Measurements from ENCODE around the gene NRF1.

Gene NRF1

DNA sequence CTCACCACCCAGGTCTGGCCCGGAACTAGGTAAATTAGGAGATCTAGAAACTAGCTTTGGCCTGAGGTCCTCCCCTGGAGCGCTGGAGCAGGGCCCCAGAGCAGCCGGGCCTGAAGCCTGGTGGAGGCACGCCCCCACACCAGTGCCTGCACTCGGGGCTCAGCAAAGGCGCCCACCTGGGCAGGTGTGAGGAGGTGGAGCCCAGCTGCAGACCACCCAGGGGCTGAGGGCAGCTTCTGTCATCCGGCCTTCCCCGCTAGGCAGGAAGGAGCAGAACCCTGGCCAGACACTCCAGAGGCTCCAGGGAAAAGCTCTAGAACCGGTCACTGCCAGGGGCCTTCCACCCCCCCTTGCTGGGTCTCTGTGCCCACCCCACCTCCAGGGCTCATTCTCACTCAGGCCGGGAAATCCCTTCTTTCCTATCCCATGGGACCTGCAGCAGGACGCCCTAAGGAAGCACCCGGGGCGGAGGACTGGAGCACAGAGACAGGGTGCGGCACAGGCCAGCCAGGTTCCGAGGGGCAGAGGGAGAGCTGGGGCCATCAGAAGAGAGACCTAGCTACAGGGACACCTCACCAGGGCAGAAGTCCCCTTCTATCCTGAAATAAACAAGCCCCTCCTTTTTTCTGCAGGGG lies 161.2 kb downstream of the NRF1 start:
- no peak for DNase-seq

DNA sequence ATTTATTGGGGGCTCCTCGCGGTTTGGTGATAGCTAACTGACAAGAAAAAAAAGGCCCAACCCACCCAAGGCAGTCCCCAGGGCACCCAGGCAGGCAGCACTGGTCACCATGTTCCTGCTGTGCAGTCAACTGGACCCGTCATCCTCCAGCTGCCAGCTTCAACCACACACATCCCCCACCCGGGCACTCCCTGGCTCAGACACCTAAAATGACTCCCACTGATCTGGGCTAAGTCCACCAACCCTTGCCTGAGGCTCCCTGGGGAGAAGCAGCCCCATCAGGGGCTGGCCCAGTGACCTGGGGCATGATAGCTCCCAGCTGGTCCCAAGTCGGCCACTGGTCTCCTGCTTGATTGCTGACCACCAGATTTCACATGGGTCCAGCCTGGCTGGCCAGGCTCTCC lies 161.8 kb downstream of the NRF1 start:
- DNase-seq: no peak

DNA sequence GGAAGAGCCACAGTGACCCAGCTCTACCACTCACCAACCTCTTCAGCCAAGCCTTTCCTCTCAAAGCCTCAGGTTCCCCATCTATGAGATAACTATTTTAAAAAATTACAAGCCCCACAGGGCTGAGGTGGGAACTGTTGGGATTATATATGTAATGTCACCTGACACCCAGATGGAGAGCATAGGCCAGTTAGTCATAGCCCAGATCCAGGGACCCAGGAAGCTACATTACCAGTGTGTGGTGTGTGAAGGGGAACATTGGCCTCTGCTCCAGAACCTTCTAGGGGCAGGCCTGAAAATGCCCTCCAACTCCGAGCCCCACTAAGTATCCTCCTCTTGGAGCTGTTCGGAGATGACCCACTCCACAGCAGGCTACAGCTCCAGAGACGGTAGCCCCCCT lies 162.4 kb downstream of the NRF1 start:
- no peak for DNase-seq

DNA sequence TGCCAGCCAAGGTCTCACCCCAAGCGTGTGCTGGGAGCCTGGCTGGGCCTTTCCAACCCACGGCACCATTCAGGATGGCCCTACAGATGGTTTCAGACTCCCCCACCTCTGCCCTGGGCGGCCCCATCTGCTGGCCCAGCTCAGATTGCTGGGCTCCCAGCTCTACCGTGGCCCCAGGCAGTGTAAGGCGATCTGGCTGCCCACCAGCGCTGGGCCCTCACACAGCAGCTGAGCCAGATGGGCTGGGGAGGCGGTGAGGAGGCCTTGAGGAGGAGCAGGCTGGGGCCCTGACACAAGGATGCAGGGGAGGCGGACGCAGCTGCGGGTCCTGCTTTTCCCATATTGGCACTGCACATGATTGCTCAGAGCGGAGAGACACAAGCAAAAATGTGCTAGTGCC lies 162.8 kb downstream of the NRF1 start:
- DNase-seq: no peak

DNA sequence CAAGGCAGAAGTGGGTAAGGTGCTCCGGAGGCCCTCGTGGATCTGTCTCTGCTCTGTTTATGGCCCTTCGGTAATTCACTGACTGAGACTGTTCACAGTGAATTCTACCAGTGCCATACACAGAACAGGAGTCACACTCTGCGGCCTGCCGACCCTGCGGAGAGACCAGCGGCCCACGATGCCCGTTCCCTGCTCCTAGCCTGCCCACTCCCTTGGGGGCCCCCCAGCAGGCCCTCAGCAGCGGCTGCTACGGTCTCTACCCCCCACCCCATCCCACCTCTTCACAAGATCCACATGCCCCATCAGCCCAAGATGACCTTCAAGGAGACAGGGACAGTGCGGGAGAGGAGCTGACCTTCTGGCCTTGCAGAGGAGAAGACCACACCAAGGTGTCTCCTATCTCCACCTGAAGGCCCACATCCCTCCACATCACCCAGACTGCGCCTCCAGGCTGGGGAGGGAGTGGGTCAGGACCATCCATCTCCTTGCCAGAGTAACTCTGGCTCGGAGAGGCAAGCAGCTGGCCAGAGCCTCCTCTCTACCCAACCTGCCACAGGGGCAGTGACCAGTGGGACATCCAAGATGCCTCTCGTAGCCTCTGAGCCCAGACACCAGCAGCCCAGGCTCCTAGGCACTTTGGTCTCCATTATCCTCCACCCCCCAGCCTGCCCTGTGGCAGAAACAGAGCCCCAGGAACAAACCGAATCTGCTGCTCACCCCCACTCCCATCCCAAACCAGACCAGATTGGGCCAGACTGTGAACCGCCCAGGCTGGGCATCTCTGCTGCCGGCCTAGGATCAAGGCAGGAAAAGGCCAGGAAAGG lies 163.6 kb downstream of the NRF1 start:
- no peak for DNase-seq

DNA sequence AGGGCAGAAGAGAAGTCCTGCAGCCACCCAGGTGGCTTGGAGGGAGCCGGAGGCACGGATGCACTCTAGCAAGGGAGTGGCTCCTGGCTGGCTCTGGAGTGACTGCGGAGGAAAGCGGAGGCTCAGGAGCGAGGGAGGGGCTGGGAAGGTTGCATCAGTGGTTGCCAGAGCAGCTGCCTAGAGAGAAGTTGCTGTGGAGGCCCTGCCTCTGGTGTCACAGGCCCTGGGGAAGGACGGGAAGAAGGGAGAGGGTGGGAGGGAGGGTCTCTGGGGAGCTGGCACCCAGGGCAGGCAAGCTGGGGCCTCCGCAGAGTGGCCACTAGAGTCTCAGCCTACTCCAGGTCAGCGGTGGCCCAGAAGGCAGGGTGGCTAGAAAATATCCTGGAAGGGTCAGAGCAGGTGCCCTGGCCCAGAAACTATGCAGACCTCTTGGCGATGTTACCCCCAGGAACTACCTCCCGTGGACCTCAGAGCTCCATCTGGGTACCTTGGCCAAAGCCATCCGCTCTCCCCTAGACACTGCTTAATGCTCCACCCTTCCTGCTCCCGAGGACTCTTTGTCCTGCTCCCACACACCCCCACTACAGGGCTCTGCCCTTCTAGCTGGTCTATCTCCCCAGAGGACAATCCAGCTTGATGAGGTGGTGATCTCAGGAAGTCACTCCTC lies 164.3 kb downstream of the NRF1 start:
- no peak for DNase-seq

DNA sequence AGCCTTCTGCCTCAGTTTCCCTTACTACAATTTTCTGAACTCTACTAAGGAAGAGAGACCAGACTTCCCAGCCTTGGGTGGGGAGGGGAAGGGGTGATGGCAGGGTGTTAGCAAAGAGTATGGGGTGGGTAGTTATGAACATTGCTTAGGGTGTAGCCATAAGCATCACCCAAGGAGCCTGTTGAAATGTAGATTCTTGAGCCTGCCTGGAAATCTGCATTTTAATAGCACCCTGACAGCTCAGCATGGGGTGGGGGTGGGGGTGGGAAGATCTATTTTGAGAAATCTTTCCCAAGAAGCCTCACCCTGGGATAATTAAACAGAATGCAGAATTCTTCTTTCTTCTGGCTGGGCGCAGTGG lies 164.8 kb downstream of the NRF1 start:
- no peak for DNase-seq

DNA sequence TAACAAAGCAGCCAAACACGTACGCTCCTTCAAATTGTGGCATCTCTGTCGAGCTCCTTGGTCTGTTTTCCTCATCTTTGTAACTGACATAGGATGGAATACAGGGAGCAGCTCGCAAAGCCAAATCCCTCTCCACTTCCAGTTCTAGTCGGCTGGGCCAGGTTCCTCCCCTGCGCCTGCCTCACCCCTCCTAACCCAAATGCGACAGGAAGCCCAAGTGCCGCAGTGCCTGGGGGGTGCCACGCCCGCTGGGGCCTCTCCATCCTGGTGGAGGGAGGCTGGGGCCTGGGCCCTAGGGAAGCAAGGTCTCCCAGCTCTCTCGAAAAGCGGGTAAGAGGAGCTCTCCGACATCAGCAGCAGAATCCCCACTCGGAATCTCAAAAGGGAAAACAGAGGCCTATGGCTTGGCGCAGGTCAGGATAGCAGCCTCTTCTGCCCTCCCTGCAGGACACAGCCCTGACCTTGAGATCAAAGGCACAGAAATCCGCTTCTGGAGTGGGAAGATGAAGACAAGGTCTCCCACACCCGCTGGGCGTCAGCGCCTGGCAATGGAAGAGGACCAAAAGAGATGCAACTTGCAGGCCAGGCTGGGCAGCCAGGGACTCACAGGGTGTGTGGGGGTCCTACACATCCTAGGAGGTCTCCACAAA lies 165.8 kb downstream of the NRF1 start:
- DNase-seq: no peak

DNA sequence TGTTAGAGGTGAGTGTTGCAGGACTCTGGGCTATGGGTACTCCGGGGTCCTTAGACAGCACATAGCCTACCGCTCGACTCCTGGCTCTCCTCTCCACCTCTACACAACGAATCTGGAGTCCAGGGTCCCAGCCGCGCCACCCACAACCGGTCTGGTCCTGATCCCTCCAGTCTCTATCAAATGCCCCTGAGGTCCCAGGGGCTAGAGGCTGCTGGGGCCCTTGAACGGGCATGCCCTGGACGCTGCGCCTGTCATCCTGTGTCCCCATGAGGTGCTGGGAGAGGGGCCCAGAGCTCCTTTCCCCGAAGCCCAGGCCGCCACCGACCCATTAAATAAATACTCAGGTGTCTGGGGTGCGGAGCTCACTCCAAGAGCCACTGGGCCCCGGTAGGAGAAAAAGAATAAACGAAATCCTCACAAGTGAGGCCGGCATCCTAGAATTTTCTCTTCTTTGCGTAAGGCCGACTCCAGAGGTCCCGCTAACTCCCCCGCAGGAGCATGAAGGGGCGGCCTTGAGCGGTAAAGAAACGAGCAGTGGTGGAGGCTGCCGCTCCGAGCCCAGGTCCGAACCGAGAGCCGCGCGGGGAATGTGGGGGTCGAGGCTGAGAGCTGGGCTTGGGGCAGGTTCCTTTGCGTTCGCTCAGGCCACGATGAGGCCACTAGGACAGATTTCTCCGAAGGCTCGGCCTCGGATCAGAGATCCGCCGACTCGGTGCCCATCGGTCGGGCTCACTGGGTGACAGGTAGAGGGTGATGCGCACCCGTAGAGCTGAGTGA lies 166.7 kb downstream of the NRF1 start:
- DNase-seq: no peak

DNA sequence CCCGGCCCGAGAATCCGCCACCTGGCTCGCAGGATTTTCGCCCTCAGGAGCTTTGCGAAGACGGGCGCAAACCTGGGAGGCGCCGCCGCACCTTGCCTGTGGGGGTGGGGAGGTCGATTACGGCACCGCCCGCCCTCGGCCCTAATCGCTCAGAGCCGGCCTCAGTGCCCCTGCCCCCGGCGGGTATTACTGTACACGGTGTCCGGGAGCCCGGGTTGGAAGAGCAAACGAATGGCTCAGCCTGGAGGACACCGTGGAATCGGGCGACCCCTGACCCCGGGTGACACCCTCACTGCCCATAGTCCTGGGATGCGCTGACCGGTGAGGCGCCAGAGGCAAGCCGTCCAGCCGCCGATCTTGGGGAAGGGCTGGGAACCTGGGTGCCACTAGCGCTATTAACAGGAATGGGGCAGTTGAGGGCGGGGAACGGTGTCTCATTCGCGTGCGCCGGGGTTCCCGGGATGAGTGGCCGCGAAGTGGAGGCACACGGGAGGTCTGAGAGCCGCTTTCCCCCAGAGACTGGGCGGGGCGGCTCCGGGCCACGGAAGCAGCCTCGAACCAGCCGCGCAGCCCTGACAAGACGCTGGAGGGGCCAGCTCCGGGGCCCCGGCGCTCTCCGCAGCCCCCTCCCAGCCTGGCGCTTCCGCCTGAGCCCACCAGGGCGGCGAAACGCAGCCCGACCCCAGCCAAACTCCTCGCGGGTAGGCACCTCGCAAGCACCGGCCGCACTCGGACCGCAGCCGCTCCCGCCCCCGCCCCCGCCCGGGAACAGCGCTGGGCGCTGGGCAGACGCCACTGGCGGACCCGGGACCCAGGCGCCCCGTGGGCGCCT lies 167.5 kb downstream of the NRF1 start:
- DNase-seq: no peak

DNA sequence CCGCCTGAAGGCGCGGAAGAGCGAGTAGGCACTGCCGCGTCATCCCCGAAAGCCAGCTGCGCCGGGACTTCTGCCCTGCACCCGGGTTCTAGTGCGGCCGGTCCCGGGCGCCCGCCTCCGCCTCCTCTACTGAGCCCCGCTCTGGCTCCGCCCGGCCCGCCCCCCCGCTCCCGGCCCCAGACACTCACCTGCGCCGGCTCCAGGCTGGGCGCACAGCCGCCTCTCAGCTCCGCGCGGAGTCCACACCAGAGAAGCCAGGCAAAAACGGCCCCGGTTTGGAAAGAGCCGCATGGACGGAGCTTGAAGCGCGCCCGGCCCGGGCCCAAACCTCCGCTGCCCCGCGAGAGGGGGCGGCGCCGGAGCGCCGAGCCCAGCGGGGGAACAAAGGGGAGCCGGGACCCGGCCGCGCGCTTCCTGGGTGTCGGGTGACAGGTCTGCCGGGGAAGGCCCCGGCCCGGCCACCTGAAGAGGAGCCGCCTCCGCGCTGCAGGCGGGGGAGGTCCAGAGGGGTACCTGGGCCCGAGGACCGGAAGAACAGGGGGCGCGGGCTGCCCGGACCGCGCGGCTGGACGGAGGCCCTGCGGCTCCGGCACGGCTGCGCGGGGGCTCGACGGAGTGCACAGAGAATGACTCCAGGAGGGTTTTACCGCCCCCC lies 168.2 kb downstream of the NRF1 start:
- DNase-seq: peak; percentile 82

DNA sequence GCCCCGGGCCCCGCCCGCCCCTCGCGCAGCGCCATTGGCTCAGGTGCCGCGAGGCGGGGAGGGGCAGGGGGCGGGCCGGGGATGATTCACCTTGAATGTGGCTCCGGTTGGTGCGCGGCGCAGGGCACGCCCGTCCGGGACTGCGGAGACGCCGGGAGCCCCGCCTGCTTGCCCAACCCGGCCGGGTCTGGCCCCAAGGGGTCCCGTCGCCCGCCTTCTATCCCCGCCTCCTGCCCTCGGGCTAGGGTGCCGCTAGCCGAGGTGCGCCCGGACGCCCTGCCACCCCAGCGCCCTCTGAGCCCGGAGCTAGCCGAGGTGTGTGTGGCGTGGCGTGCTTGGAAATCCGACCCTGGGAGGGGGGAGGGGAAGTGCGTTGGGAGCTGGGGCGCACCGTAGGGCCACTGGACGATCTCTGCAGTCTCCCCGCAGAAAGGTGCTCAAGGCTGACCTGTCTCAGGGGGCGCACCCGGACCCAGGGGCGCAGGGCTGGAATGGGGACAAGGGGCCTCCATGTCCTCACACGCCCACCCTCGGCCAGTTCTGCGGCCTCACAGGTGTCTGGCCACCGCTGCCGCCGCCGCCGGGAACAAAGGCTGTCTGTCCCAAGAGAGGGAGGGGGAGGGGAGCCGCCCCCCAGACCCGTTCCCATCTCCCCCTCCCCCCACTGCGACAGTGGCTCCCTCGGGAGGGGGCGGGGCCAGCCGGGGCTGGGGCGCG lies 168.9 kb downstream of the NRF1 start:
- peak; percentile 83 for DNase-seq

DNA sequence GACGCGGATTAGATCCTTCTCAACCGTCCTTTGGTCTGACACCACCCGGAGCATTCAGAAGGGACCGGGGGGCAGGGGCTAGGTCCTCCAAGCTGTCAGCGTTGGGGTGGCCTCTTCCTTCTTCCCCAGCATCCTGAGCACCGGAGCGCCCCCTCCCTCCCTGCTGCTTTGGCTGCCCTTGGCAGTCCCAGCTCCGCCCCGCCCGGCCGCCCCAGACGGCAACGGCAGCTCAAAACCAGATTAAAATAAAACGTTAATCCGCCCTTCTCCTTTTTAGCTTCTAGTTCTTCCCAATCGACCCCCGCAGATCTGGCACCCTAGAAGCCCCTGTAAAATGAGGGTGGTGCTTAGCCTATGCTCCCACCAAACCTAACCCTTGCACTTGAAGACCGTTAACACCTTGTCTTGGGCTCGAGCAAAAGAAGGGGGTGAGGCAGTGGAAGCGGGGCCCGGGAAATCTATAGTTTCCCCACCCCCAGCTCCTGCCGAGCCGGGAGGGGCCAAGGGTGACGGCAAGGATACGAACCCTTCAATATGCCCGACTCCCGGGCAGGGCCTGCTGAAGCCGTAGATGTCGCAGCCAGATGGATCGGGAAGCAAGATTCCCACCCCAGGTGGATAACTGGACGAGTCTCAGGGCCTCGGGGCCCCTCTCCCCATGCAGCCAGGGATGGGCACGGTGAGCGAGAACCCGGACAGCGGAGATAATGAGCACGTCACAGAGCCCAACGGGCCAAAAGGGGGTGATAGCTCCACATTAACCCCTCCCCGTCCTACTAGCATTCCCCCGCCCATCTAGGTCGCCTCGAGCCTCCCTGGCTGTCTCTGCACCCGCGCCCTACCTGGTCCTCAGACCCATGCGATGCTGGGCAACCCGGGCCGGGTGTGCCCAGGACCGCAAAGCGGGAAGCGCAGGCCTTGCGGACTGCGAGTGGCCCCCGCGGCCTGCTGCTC lies 169.7 kb downstream of the NRF1 start:
- peak; percentile 68 for DNase-seq

DNA sequence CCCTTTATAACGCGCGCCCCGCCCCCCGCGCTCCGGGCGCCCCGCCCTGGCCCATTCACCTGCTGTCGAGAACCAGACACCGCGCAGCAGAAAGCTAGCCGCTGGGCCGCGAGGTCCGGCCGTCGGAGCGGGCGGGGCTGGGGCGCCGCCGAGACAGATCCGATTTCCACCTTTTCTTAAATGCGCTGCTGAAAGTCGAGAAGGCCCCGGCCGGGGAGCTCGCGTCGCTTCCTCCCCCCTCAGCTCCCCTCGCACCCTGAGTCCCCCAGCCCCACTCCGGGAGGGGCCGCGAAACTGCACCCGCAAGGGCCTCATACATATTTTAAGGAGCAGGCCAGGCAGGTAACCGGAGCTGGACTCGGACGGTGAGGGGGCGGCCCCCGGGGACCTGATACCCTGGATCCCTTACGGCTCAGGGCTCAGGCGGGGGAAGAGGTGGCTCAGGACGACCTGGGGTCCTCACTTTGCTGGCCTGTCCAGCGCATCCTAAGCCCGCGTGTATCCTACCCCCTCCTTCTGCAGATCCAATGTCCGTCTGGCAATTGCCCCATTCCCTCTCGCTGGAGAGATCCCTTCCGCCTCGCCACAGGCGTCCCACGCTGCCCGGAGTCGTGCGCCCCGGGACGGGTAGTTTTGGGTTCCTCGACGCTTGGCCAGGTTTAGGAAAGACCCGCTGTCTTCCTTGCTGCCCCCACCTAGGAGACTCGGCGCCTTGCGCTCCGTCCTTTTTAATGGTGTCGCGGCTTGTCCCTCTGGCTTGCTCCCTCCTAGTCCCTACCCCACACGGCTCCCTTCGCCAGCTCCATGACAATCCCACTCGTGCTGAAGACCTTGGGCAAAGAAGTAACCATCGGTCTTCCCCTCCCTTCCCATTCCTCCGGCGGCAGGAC lies 170.7 kb downstream of the NRF1 start:
- DNase-seq: peak; percentile 45

DNA sequence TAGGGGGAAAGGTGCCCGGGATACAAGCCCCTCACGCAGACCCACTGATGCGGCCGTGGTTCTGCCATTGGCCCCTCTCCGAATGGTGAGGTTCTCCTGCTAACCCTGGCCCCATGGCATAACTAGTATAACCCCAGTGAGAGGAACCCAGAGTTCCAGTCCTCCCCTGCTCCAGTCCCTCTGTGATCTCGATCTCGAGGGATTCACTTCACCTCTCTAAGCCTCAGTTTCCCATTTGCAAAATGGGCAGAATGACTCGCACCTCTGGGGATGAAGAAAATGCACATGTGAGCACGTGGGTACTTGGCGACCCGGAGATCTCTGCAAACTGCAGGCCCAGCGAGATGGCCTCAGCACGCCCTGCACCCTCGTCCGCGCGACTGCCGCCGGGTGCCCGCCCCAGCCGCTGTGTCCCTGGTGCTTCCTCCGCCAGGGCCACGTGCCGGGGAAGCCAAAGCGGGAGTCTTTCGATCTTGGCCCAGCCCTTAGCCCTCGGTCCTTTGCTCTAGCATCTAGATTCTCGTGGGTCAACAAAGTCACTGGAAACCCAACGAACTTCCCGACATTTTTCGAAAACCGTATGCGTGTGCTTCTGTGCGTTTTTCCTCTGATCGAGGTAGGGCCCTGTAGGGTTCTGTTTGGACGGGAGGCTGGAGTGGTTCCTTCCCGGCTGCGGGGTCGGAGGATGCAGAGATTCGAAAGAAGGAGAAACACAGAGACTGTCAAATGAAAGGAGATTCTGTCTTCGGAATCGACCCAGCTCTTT lies 171.5 kb downstream of the NRF1 start:
- DNase-seq: no peak

DNA sequence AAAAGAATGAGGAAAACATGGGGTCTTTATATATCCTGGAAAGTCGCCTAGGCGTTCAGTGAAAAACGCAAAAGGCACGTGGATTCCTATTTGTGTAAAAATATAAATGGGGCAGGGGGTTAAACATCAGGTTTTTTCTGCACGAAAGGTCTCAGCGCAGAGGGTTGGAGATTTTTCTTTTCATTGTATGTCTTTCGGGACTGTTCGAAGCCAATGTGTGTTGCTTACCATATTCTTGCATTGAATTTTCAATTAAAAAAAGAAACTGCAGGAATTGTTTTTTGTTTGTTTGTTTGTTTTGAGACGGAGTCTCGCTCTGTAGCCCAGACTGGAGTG lies 172.0 kb downstream of the NRF1 start:
- no peak for DNase-seq

DNA sequence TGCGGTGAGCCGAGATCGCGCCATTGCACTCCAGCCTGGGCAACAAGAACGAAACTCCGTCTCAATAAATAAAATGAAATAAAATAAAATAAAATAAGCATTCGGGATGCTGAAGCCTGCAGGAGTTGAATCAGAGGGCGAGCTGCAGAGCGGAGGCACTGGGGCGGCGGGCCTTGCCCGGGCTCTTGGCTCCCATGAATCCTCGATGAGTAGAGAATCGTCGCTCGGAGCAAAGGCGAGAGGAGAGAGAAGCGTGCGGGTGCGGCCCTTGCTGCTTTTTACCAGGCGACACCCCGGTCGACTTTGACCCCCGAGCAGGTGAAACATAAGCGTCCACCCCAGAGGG lies 172.9 kb downstream of the NRF1 start:
- DNase-seq: no peak
